Measurements from ENCODE around the gene ICOSLG.
"Not testable (repeated sequence)": the region's sequence is repeated elsewhere in the genome, so short reads cannot be mapped to it uniquely, and the experiment has no call there.

The ICOSLG gene

GRCh38 chr21:44283948-44284347 is 43.2 kb upstream of the ICOSLG start:
- POLR2A ChIA-PET, result no interaction called here
- CTCF ChIA-PET, result no interaction called here
- TF ChIP-seq CTCF (IDR thresholded peaks at IDR 0.05; ENCODE audit: control extremely low read depth, extremely low read depth, low read depth, missing control alignments), result no peak
- DNase-seq (ENCODE audit: extremely low spot score), result no peak

- DNase-seq (ENCODE audit: extremely low spot score); POLR2A ChIA-PET; CTCF ChIA-PET: not testable (repeated sequence)
Observed at GRCh38 chr21:44283211-44283785, 42.6 kb upstream of the ICOSLG start.

- TF ChIP-seq CTCF (IDR thresholded peaks at IDR 0.05; ENCODE audit: control extremely low read depth, extremely low read depth, low read depth, missing control alignments), result no peak
- POLR2A ChIA-PET, result no interaction called here
- CTCF ChIA-PET, result no interaction called here
- no peak for DNase-seq (ENCODE audit: extremely low spot score)
Observed at GRCh38 chr21:44282370-44282769, 41.6 kb upstream of the ICOSLG start.

GRCh38 chr21:44281801-44282200 is 41.1 kb upstream of the ICOSLG start:
- POLR2A ChIA-PET, result no interaction called here
- CTCF ChIA-PET, result interaction anchor here (1.4 kb wide), 1 partner anchor 16 kb away, joined by 5 read pairs; no protein-coding TSS in a partner anchor
- no peak for DNase-seq (ENCODE audit: extremely low spot score)
- TF ChIP-seq CTCF (IDR thresholded peaks at IDR 0.05; ENCODE audit: control extremely low read depth, extremely low read depth, low read depth, missing control alignments), result no peak

GRCh38 chr21:44279354-44280260 is 38.9 kb upstream of the ICOSLG start:
- DNase-seq (ENCODE audit: extremely low spot score), result no peak

GRCh38 chr21:44275041-44275440 is 34.3 kb upstream of the ICOSLG start:
- ChIA-PET CTCF (no interaction called here), POLR2A (no interaction called here)
- DNase-seq (ENCODE audit: extremely low spot score), result no peak
- TF ChIP-seq CTCF (IDR thresholded peaks at IDR 0.05; ENCODE audit: control extremely low read depth, extremely low read depth, low read depth, missing control alignments), result no peak

More at GRCh38 chr21:44279354-44280260, 38.9 kb upstream of the ICOSLG start:
- TF ChIP-seq CTCF (IDR thresholded peaks at IDR 0.05; ENCODE audit: control extremely low read depth, extremely low read depth, low read depth, missing control alignments), result no peak
- ChIA-PET POLR2A (no interaction called here), CTCF (no interaction called here)

GRCh38 chr21:44273046-44273445 is 32.3 kb upstream of the ICOSLG start:
- ChIA-PET POLR2A (no interaction called here), CTCF (interaction anchor here (2.0 to 2.1 kb wide), 2 partner anchors 22 to 25 kb away, joined by 4 to 6 read pairs; no protein-coding TSS in a partner anchor)
- no peak for DNase-seq (ENCODE audit: extremely low spot score)
- TF ChIP-seq CTCF (IDR thresholded peaks at IDR 0.05; ENCODE audit: control extremely low read depth, extremely low read depth, low read depth, missing control alignments), result no peak
